ENCODE data around the gene TMEM164. TPM values are rescaled to one million over a fixed set of nuclear protein-coding genes. Genes with fewer than 3 reads are reported as not detected.

The TMEM164 gene
- total and polyA plus RNA-seq, 2 experiments from 2014 or later: 3.4 to 17.2 TPM

GRCh38 chrX:110218591-110218990 lies 215.7 kb downstream of the TMEM164 start (continued):
- TF ChIP-seq ZNF114 (CRISPR knock-in tag; IDR thresholded peaks at IDR 0.05) (no peak), EZH2 (IDR thresholded peaks at IDR 0.05; ENCODE audit: low read depth, unreplicated experiment) (no peak), NANOG (IDR thresholded peaks at IDR 0.05; ENCODE audit: borderline replicate concordance) (no peak), POLR2AphosphoS5 (IDR thresholded peaks at IDR 0.05; ENCODE audit: low read depth) (no peak), ETS1 (IDR thresholded peaks at IDR 0.05) (no peak)
- TF ChIP-seq, protein P1, sequence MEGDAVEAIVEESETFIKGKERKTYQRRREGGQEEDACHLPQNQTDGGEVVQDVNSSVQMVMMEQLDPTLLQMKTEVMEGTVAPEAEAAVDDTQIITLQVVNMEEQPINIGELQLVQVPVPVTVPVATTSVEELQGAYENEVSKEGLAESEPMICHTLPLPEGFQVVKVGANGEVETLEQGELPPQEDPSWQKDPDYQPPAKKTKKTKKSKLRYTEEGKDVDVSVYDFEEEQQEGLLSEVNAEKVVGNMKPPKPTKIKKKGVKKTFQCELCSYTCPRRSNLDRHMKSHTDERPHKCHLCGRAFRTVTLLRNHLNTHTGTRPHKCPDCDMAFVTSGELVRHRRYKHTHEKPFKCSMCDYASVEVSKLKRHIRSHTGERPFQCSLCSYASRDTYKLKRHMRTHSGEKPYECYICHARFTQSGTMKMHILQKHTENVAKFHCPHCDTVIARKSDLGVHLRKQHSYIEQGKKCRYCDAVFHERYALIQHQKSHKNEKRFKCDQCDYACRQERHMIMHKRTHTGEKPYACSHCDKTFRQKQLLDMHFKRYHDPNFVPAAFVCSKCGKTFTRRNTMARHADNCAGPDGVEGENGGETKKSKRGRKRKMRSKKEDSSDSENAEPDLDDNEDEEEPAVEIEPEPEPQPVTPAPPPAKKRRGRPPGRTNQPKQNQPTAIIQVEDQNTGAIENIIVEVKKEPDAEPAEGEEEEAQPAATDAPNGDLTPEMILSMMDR (conservative IDR thresholded peaks at IDR 0.05; ENCODE audit: low read depth in 2 of 2): no peak

GRCh38 chrX:110219920-110220319 lies 217.0 kb downstream of the TMEM164 start:
- Mint-ChIP-seq H3K4me3 (no peak overlapping the region), H3K36me3 (ENCODE audit: low read depth) (no peaks in the 10 kb centered on the region; the same call in 2 of the 3 replicates), H3K9me3 (no peaks in the 10 kb centered on the region), H3K27me3 (ENCODE audit: insufficient read depth, low read depth, poor library complexity) (no peaks in the 10 kb centered on the region), H3K27ac (no peak overlapping the region), H3K4me1 (peaks cover 6% of the 10 kb centered on the region; the same call in 2 of the 3 replicates)
- Histone ChIP-seq H3K4me3 (no peak overlapping the region), H3K4me1 (ENCODE audit: insufficient read depth) (no peaks in the 10 kb centered on the region; the same call in 1 of the 2 replicates), H3K4me2 (no peak overlapping the region), H3F3A (replicated peaks; ENCODE audit: low read depth) (no peaks in the 10 kb centered on the region), H3K9me2 (ENCODE audit: insufficient read depth) (no peaks in the 10 kb centered on the region), H2AFZ (no peak overlapping the region), H3K27me3 (ENCODE audit: insufficient read depth) (no peaks in the 10 kb centered on the region), H3K27ac (ENCODE audit: low read depth) (no peak overlapping the region), H4K20me1 (replicated peaks; ENCODE audit: insufficient read depth) (no peaks in the 10 kb centered on the region; the same call in none of the 2 replicates), H3K36me3 (ENCODE audit: insufficient read depth) (no peaks in the 10 kb centered on the region; the same call in 1 of the 2 replicates), H3K79me2 (replicated peaks; ENCODE audit: insufficient read depth) (no peaks in the 10 kb centered on the region; the same call in 1 of the 2 replicates)
- DNase-seq (ENCODE audit: low spot score) (no peak), ATAC-seq (no peak)
- no peak for TF ChIP-seq POLR2AphosphoS5 (IDR thresholded peaks at IDR 0.05; ENCODE audit: low read depth)
- TF ChIP-seq STAT1 (IDR thresholded peaks at IDR 0.05; ENCODE audit: unreplicated experiment): no peak
- TF ChIP-seq, protein P2, sequence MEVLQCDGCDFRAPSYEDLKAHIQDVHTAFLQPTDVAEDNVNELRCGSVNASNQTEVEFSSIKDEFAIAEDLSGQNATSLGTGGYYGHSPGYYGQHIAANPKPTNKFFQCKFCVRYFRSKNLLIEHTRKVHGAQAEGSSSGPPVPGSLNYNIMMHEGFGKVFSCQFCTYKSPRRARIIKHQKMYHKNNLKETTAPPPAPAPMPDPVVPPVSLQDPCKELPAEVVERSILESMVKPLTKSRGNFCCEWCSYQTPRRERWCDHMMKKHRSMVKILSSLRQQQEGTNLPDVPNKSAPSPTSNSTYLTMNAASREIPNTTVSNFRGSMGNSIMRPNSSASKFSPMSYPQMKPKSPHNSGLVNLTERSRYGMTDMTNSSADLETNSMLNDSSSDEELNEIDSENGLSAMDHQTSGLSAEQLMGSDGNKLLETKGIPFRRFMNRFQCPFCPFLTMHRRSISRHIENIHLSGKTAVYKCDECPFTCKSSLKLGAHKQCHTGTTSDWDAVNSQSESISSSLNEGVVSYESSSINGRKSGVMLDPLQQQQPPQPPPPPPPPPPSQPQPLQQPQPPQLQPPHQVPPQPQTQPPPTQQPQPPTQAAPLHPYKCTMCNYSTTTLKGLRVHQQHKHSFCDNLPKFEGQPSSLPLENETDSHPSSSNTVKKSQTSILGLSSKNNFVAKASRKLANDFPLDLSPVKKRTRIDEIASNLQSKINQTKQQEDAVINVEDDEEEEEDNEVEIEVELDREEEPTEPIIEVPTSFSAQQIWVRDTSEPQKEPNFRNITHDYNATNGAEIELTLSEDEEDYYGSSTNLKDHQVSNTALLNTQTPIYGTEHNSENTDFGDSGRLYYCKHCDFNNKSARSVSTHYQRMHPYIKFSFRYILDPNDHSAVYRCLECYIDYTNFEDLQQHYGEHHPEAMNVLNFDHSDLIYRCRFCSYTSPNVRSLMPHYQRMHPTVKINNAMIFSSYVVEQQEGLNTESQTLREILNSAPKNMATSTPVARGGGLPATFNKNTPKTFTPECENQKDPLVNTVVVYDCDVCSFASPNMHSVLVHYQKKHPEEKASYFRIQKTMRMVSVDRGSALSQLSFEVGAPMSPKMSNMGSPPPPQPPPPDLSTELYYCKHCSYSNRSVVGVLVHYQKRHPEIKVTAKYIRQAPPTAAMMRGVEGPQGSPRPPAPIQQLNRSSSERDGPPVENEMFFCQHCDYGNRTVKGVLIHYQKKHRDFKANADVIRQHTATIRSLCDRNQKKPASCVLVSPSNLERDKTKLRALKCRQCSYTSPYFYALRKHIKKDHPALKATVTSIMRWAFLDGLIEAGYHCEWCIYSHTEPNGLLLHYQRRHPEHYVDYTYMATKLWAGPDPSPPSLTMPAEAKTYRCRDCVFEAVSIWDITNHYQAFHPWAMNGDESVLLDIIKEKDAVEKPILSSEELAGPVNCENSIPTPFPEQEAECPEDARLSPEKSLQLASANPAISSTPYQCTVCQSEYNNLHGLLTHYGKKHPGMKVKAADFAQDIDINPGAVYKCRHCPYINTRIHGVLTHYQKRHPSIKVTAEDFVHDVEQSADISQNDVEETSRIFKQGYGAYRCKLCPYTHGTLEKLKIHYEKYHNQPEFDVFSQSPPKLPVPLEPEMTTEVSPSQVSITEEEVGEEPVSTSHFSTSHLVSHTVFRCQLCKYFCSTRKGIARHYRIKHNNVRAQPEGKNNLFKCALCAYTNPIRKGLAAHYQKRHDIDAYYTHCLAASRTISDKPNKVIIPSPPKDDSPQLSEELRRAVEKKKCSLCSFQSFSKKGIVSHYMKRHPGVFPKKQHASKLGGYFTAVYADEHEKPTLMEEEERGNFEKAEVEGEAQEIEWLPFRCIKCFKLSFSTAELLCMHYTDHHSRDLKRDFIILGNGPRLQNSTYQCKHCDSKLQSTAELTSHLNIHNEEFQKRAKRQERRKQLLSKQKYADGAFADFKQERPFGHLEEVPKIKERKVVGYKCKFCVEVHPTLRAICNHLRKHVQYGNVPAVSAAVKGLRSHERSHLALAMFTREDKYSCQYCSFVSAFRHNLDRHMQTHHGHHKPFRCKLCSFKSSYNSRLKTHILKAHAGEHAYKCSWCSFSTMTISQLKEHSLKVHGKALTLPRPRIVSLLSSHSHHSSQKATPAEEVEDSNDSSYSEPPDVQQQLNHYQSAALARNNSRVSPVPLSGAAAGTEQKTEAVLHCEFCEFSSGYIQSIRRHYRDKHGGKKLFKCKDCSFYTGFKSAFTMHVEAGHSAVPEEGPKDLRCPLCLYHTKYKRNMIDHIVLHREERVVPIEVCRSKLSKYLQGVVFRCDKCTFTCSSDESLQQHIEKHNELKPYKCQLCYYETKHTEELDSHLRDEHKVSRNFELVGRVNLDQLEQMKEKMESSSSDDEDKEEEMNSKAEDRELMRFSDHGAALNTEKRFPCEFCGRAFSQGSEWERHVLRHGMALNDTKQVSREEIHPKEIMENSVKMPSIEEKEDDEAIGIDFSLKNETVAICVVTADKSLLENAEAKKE (CRISPR knock-in tag; IDR thresholded peaks at IDR 0.05): no peak
- TF ChIP-seq ZNF331 (CRISPR knock-in tag; IDR thresholded peaks at IDR 0.05; ENCODE audit: low read depth): no peak
- TF ChIP-seq, protein P1 (conservative IDR thresholded peaks at IDR 0.05; ENCODE audit: low read depth in 2 of 2): no peak
- TF ChIP-seq ETS1 (IDR thresholded peaks at IDR 0.05): no peak
- no peak for TF ChIP-seq NANOG (IDR thresholded peaks at IDR 0.05; ENCODE audit: borderline replicate concordance)
- TF ChIP-seq EZH2phosphoT487 (IDR thresholded peaks at IDR 0.05; ENCODE audit: unreplicated experiment): no peak
